ENCODE results near the gene PRAC1.

The PRAC1 gene

DNA sequence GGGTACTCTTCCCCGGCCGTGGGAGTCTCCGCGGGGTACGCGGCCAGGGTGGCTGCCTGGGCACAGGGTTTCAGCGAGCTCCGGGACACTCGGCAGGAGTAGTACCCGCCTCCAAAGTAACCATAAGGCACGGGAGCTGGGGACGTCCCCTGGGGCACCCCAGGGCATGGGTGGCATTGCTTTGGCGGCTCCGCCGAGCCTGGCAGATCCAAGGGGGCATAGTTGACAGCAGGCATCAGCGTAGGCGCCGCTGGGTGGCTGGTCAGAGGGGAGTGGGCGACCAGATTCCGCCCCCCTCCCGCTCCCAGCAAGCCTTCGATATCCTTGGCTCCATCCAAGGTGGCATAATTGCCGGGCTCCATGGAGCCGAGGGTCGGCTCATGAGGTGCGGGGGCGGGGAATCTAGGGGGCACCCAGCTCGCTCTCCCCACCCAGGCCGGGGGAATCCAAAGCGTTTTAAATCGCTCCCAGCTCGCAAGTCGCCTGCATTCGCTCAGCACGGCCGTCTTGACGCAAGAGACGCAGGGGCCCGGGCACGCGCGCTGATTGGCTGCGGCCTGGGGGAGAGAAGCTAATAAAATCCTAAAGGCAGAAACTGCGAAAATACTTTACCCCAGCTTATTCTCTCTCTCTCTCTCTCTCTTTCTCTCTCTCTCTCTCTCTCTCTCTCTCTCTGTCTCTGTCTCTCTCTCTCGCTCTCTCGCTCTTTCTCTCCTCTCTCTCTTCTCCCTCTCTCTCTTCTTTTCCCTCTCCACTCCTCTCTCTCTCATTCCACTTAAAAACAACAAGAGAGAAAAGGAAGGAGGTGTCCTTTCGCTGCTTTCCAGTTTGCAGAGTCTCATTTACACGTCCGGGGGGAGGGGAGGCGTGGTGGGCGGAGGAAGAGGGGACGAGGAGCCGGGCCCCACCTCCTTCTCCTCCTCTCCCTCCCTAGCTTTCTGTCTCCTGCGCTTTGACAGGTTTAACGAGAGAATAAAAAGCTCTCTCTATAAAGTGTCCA is 6.2 kb upstream of the PRAC1 start, which contains the start of gene HOXB13:
HOXB13 (minus strand) TSS at position 519 of the 1,000 bp plus-strand sequence; CDS start at position 362, 157 bp downstream.
- H3K4me1 Mint-ChIP-seq, result peaks cover 47% of the 10 kb centered on the region
- H3K4me3 Mint-ChIP-seq, result peak within 1 kb of the TSS; percentile 81
- TF ChIP-seq, protein P1, sequence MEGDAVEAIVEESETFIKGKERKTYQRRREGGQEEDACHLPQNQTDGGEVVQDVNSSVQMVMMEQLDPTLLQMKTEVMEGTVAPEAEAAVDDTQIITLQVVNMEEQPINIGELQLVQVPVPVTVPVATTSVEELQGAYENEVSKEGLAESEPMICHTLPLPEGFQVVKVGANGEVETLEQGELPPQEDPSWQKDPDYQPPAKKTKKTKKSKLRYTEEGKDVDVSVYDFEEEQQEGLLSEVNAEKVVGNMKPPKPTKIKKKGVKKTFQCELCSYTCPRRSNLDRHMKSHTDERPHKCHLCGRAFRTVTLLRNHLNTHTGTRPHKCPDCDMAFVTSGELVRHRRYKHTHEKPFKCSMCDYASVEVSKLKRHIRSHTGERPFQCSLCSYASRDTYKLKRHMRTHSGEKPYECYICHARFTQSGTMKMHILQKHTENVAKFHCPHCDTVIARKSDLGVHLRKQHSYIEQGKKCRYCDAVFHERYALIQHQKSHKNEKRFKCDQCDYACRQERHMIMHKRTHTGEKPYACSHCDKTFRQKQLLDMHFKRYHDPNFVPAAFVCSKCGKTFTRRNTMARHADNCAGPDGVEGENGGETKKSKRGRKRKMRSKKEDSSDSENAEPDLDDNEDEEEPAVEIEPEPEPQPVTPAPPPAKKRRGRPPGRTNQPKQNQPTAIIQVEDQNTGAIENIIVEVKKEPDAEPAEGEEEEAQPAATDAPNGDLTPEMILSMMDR (IDR thresholded peaks at IDR 0.05), result no peak
- no peaks in the 10 kb centered on the region for H3K36me3 Mint-ChIP-seq (ENCODE audit: low read depth)
- H3K9me3 Mint-ChIP-seq, result no peaks in the 10 kb centered on the region
- peaks cover 100% of the 10 kb centered on the region for H3K27me3 Mint-ChIP-seq (ENCODE audit: low read depth, poor library complexity)
- no peak within 1 kb of the TSS for H3K27ac Mint-ChIP-seq
- DNase-seq, result peak; percentile 74

DNA sequence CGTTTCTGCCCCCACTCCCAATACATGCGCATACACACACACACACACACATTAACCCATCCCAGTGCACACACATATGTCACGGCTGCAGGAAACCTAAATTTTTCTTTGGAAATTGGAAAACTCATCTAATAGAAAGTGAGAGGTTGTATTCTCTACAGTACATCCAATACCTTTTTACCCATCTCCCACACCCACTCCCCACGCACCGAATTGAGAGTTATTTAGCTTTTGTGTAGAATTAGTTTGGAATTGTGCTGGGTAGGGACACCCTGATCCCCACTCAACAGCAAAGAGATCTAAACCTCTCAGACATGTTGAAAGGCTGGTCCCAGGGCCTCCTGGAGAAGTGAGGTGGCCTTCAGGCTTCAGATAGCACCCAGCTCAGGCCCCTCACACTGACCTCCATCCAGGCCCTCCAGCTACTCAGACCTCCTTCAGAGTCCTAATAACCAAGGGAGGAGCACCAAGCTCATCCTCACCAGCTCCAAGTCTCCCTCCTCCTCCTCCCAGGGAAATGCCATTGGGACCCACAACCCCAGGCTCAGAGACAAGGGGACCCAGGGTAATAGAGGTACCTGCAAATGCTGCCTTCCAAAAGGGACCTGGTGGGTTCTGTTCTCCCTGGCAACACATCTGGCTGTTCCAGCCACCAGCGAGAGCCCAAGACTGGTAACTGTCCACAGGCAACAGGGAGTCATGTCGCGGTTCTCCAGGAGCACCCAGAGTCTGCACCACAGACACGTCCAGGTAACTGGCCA is 5.3 kb upstream of the PRAC1 start:
- H3K4me1 Mint-ChIP-seq, result peaks cover 49% of the 10 kb centered on the region
- H3K4me3 Mint-ChIP-seq, result peak overlapping the region; percentile 81
- no peaks in the 10 kb centered on the region for H3K9me3 Mint-ChIP-seq
- H3K27ac Mint-ChIP-seq, result no peak overlapping the region
- H3K36me3 Mint-ChIP-seq (ENCODE audit: low read depth), result no peaks in the 10 kb centered on the region
- TF ChIP-seq, protein P1 (IDR thresholded peaks at IDR 0.05), result no peak
- H3K27me3 Mint-ChIP-seq (ENCODE audit: low read depth, poor library complexity), result peaks cover 100% of the 10 kb centered on the region
- no peak for DNase-seq

DNA sequence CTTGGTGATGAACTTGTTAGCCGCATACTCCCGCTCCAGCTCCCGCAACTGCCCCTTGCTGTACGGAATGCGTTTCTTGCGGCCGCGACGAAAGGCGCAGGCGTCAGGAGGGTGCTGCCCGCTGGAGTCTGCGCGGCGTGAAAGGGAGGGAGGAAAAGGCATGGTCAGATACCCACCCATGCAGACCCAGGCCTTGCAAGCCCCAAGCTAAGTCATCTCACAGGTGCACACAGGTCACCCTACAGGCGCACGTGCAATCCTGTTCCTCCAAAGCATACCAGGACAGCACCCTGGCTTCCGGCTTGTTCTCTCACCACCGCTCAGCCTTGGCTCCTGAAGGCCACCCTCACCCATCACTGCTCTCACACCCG is 4.6 kb upstream of the PRAC1 start:
- TF ChIP-seq, protein P1 (IDR thresholded peaks at IDR 0.05), result no peak
- Mint-ChIP-seq H3K27me3 (ENCODE audit: low read depth, poor library complexity) (peaks cover 100% of the 10 kb centered on the region), H3K4me1 (peaks cover 49% of the 10 kb centered on the region), H3K9me3 (no peaks in the 10 kb centered on the region), H3K27ac (no peak overlapping the region), H3K4me3 (no peak overlapping the region), H3K36me3 (ENCODE audit: low read depth) (no peaks in the 10 kb centered on the region)
- no peak for DNase-seq

DNA sequence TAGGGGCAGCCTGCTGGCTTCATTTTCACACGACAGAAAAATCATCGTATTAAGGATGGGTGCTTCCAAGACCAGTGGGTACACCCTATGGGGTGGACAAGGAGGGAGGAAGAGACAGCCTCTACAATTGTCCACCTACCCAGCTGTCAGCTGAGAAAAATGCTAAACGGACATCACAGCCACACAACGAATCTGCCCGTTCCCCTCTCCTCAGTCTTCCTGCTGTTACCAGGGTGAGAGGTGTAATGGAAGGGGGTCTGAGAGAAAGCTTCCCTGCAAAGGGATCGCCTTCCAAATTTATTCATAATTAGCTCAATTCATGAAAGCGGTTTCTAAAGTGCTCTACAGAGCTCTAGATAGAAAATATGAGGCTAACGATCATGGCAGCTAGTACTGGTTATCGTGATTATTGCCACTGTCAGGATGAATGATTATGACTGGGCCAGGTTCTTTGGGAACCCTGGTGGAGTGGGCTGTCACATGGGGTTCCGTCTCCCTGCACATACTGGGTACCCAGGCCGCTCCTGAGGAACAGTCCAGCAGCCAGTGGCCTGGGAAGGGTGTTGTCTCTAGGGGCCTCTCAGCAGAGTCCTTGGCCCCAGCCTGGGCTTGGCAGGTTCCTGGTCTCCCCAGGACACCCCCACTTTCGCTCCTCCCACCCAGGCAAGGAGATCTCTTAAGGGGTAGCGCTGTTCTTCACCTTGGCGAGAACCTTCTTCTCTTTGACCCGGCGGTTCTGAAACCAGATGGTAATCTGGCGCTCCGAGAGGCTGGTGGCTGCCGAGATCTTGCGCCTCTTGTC is 4.0 kb upstream of the PRAC1 start:
- Mint-ChIP-seq H3K4me1 (peaks cover 49% of the 10 kb centered on the region), H3K27me3 (ENCODE audit: low read depth, poor library complexity) (peaks cover 100% of the 10 kb centered on the region), H3K9me3 (no peaks in the 10 kb centered on the region), H3K27ac (no peak overlapping the region), H3K4me3 (no peak overlapping the region), H3K36me3 (ENCODE audit: low read depth) (no peaks in the 10 kb centered on the region)
- no peak for DNase-seq
- TF ChIP-seq, protein P1 (IDR thresholded peaks at IDR 0.05), result no peak

DNA sequence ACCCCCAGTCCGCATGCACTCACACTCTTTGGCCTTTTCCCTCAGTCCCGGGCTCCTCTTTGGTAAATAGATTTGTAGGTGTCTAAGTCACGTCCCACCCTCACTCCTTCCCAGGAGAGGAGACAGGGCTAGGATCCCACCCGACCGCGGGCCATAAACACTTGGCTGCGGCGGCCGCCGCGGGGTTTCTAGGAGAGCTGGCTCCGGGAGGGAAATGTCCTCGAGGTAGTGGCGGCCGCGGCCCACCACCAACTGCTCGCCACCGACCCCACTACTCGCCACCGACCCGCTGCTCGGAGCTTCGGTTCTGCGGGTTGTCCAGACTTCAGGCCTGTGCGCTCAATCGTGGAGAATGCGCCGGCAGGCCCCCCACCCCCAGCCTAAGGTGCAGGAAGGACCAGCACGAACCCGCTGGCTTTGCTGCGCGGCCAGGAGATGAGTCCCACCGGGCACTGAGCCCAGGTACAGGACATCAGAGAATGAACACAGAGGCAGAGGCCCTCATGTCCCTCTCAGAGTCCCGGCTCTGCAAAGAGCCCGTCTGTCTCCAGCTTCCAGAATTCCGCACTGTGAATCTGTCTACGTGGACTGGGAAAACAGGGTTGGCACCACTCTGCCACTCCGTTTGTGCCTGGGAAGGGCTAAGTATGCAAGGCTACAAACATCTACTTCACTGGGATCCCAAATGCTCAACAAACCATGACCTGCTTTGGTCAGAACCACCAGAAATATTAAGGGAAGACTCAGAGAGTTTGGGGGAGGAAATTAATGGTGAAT is 3.2 kb upstream of the PRAC1 start:
- Mint-ChIP-seq H3K4me3 (no peak overlapping the region), H3K4me1 (peaks cover 51% of the 10 kb centered on the region), H3K27me3 (ENCODE audit: low read depth, poor library complexity) (peaks cover 100% of the 10 kb centered on the region), H3K36me3 (ENCODE audit: low read depth) (no peaks in the 10 kb centered on the region), H3K27ac (no peak overlapping the region), H3K9me3 (no peaks in the 10 kb centered on the region)
- TF ChIP-seq, protein P1 (IDR thresholded peaks at IDR 0.05), result no peak
- peak; percentile 42 for DNase-seq

All from nephron progenitor cell (in vitro differentiated cells).